HepG2 (cell line): ENCODE measurements around the gene CYTH1. TPM values are rescaled to one million over a fixed set of nuclear protein-coding genes. Genes with fewer than 3 reads are reported as not detected.

Experiments
- ATAD3A ChIP-seq: sonication (generic); formaldehyde crosslinking; IDR thresholded peaks from 2 replicates; pipeline ENCODE4 v1.4.0; 2020; ENCODE audit warnings: missing genetic modification reagents
- ATF4 ChIP-seq, 2 experiments: fragments of 450-650 bp in 1 of 2; sonication (generic) in 1 of 2; formaldehyde crosslinking; IDR thresholded peaks; 2 replicates each; pipeline versions ENCODE4 v1.5.0 to v1.8.0; 2020 to 2022; ENCODE audit warnings: mild to moderate bottlenecking in 1 of 2, missing genetic modification reagents in 1 of 2
- EED ChIP-seq: sonication (generic); formaldehyde crosslinking; IDR thresholded peaks from 2 replicates; pipeline ENCODE4 v1.5.0; 2020; ENCODE audit warnings: mild to moderate bottlenecking, missing genetic modification reagents
- HIC2 ChIP-seq: sonication (generic); formaldehyde crosslinking; IDR thresholded peaks from 2 replicates; pipeline ENCODE4 v1.9.0; 2022; ENCODE audit warnings: low read depth, missing genetic modification reagents
- HMGXB3 ChIP-seq: sonication (generic); formaldehyde crosslinking; IDR thresholded peaks from 2 replicates; pipeline ENCODE4 v1.4.0; 2020; ENCODE audit warnings: missing genetic modification reagents, borderline replicate concordance
- HNF1B ChIP-seq: sonication (generic); formaldehyde crosslinking; IDR thresholded peaks from 2 replicates; pipeline ENCODE4 v1.5.1; 2020; ENCODE audit warnings: mild to moderate bottlenecking, moderate library complexity, missing genetic modification reagents
- HOXD1 ChIP-seq: sonication (generic); formaldehyde crosslinking; IDR thresholded peaks from 2 replicates; pipeline ENCODE4 v1.5.0; 2020; ENCODE audit warnings: missing genetic modification reagents
- PRPF4 ChIP-seq: fragments of 200-400 bp; formaldehyde crosslinking; IDR thresholded peaks from 2 replicates; pipeline ENCODE4 v1.6.1; 2016; ENCODE audit warnings: low read length, low read depth; ENCODE audit not compliant: poor library complexity, severe bottlenecking
- SOX5 ChIP-seq: IDR thresholded peaks from 2 replicates; pipeline ENCODE4 v1.6.1; 2016; ENCODE audit warnings: borderline replicate concordance
- TBL1XR1 ChIP-seq: fragments of 150-350 bp; IDR thresholded peaks from 2 replicates; pipeline ENCODE4 v1.6.1; 2014; ENCODE audit warnings: borderline replicate concordance, low read length; ENCODE audit not compliant: partially characterized antibody
- WIZ ChIP-seq: sonication (generic); formaldehyde crosslinking; IDR thresholded peaks from 2 replicates; pipeline ENCODE4 v1.5.1; 2020; ENCODE audit warnings: mild to moderate bottlenecking, missing genetic modification reagents
- ZBTB7A ChIP-seq: sonication (generic); formaldehyde crosslinking; IDR thresholded peaks from 2 replicates; pipeline ENCODE4 v1.8.0; 2022; ENCODE audit warnings: mild to moderate bottlenecking, missing genetic modification reagents
- ZNF230 ChIP-seq: sonication (generic); formaldehyde crosslinking; IDR thresholded peaks from 2 replicates; pipeline ENCODE4 v1.4.0; 2020; ENCODE audit warnings: mild to moderate bottlenecking, missing genetic modification reagents
- ZNF292 ChIP-seq: sonication (generic); formaldehyde crosslinking; IDR thresholded peaks from 2 replicates; pipeline ENCODE4 v1.8.1; 2022; ENCODE audit warnings: mild to moderate bottlenecking, low read depth, missing genetic modification reagents, borderline replicate concordance
- ZNF572 ChIP-seq: sonication (generic); formaldehyde crosslinking; IDR thresholded peaks from 2 replicates; pipeline ENCODE4 v1.5.1; 2020; ENCODE audit warnings: mild to moderate bottlenecking, missing genetic modification reagents
- ZNF616 ChIP-seq: sonication (generic); formaldehyde crosslinking; IDR thresholded peaks from 2 replicates; pipeline ENCODE4 v1.5.0; 2020; ENCODE audit warnings: low read depth, mild to moderate bottlenecking, missing genetic modification reagents
- ZNF670 ChIP-seq: sonication (generic); formaldehyde crosslinking; IDR thresholded peaks from 2 replicates; pipeline ENCODE4 v1.8.0; 2022; ENCODE audit warnings: mild to moderate bottlenecking, missing genetic modification reagents, borderline replicate concordance
- ZNF839 ChIP-seq: sonication (generic); formaldehyde crosslinking; IDR thresholded peaks from 2 replicates; pipeline ENCODE4 v1.4.0; 2020; ENCODE audit warnings: missing genetic modification reagents, mild to moderate bottlenecking, borderline replicate concordance
- ZSCAN5A ChIP-seq: sonication (generic); formaldehyde crosslinking; IDR thresholded peaks from 2 replicates; pipeline ENCODE4 v1.8.0; 2022; ENCODE audit warnings: mild to moderate bottlenecking, missing genetic modification reagents, borderline replicate concordance
- polyA plus RNA-seq, 8 experiments: library from polyadenylated mRNA; depleted of rRNA in 3 of 8; stranded (reverse) in 7 of 8; unstranded in 1 of 8; fragments of >200 nt; fragmentation: Illumina TruSeq in 4 of 8; extraction: Trizol in 4 of 8; gene quantifications; 2 replicates each; pipeline versions ENCODE4 v1.2.1 to v1.2.3, GENCODE V29; 2011 to 2016; ENCODE audit warnings: low read depth in 4 of 8, missing spikeins in 1 of 8, mixed read lengths in 1 of 8; ENCODE audit not compliant: insufficient read depth in 1 of 8
- total RNA-seq, 5 experiments: library from RNA; depleted of rRNA; stranded (reverse); fragments of >200 nt; fragmentation: Illumina TruSeq; extraction: Trizol; gene quantifications; 2 replicates each; pipeline ENCODE4 v1.2.3, GENCODE V29; 2016; ENCODE audit warnings: low read depth in 1 of 5

Gene CYTH1
- total and polyA plus RNA-seq, 2 of the 13 experiments (the other 11 are each of a cell fraction or from before 2014, with no cell fraction given): 20.1 to 48.9 TPM

- TF ChIP-seq ZBTB7A (CRISPR knock-in tag): no peak
- TF ChIP-seq ATAD3A (CRISPR knock-in tag): no peak
- TF ChIP-seq HIC2 (CRISPR knock-in tag): peak; percentile 88
- no peak for TF ChIP-seq ZNF572 (CRISPR knock-in tag)
- TF ChIP-seq ZNF839 (CRISPR knock-in tag): no peak
- TF ChIP-seq ZNF292 (CRISPR knock-in tag): no peak
- no peak for TF ChIP-seq TBL1XR1
- TF ChIP-seq PRPF4: no peak
- TF ChIP-seq HOXD1 (CRISPR knock-in tag): no peak
- no peak for TF ChIP-seq WIZ
- TF ChIP-seq ATF4 (CRISPR knock-in tag; IDR thresholded peaks at IDR 0.05): no peak
- no peak for TF ChIP-seq ZNF670 (CRISPR knock-in tag)
- TF ChIP-seq SOX5 (CRISPR knock-in tag): peak; percentile 75
- TF ChIP-seq EED (CRISPR knock-in tag): no peak
- 0 out of 2 replicates have a peak, but pooled peaks have one; percentile 57 for TF ChIP-seq ZNF230
- peak; percentile 67; the same call in 1 of the 2 replicates for TF ChIP-seq ZSCAN5A (CRISPR knock-in tag)
- TF ChIP-seq HMGXB3 (CRISPR knock-in tag): peak; percentile 81
- peak; percentile 36; the same call in 1 of the 2 replicates for TF ChIP-seq HNF1B
- no peak for TF ChIP-seq ZNF616
Measured at GRCh38 chr17:78708510-78708973, 73.5 kb downstream of the CYTH1 start (continued).
